Stimulated activated naive CD8-positive, alpha-beta T cell treated with anti-CD3 and anti-CD28 coated beads, Interleukin-15, amount 100 ng/mL, for 72 hours (primary cell): ENCODE results near the gene TBCEL.
A peak's percentile ranks its signal among the peaks of the same experiment; 100 is the strongest.

Experiments used
- ATAC-seq: fragments of 150-1000 bp; cut with Tn5 transposase; 2 replicates; pipeline ENCODE4 v1.10.0; 2021; ENCODE audit warnings: mild to moderate bottlenecking, moderate library complexity
- DNase-seq, 2 donors: peaks; one replicate each; pipeline ENCODE4 v3.0.0; 2021 to 2022
- H3K27ac Mint-ChIP-seq, 2 donors: one replicate each; pipeline ENCODE4 v1.8.0; 2022; ENCODE audit warnings: mild to moderate bottlenecking in 2 of 2, mixed read lengths in 2 of 2, moderate library complexity in 2 of 2
- H3K27me3 Mint-ChIP-seq: one replicate; pipeline ENCODE4 v1.8.0; 2022; ENCODE audit warnings: mixed read lengths
- H3K4me1 Mint-ChIP-seq: one replicate; pipeline ENCODE4 v1.8.0; 2022; ENCODE audit warnings: mild to moderate bottlenecking, mixed read lengths
- H3K4me3 Mint-ChIP-seq, 2 donors: one replicate each; pipeline ENCODE4 v1.8.0; 2022; ENCODE audit warnings: mild to moderate bottlenecking in 2 of 2, mixed read lengths in 2 of 2, moderate library complexity in 1 of 2
- H3K9me3 Mint-ChIP-seq, 2 donors: one replicate each; pipeline ENCODE4 v1.8.0; 2022; ENCODE audit warnings: mixed read lengths in 2 of 2

Gene TBCEL

GRCh38 chr11:121039971-121040613, 16.2 kb downstream of the TBCEL start:
- Mint-ChIP-seq H3K27ac (no peak overlapping the region), H3K4me3 (no peak overlapping the region), H3K9me3 (no peaks in the 10 kb centered on the region), H3K27me3 (no peaks in the 10 kb centered on the region), H3K4me1 (peaks cover 34% of the 10 kb centered on the region)
- DNase-seq (no peak), ATAC-seq (no peak)

- ATAC-seq: no peak
- DNase-seq: no peak
- Mint-ChIP-seq H3K27me3 (no peaks in the 10 kb centered on the region), H3K4me1 (peaks cover 29% of the 10 kb centered on the region), H3K4me3 (no peak overlapping the region), H3K27ac (no peak overlapping the region), H3K9me3 (no peaks in the 10 kb centered on the region)
Observed at GRCh38 chr11:121040614-121041002, 16.7 kb downstream of the TBCEL start.

- ATAC-seq (no peak), DNase-seq (no peak)
- Mint-ChIP-seq H3K27ac (no peak overlapping the region), H3K27me3 (no peaks in the 10 kb centered on the region), H3K4me1 (peaks cover 25% of the 10 kb centered on the region), H3K9me3 (no peaks in the 10 kb centered on the region), H3K4me3 (no peak overlapping the region)
Observed at GRCh38 chr11:121041072-121041471, 17.2 kb downstream of the TBCEL start.

- H3K4me1 Mint-ChIP-seq: peaks cover 15% of the 10 kb centered on the region
- no peaks in the 10 kb centered on the region for H3K27me3 Mint-ChIP-seq
- H3K9me3 Mint-ChIP-seq: no peaks in the 10 kb centered on the region
- DNase-seq (no peak), ATAC-seq (no peak)
- no peak overlapping the region for H3K27ac Mint-ChIP-seq
- no peak overlapping the region for H3K4me3 Mint-ChIP-seq
Observed at GRCh38 chr11:121042296-121042695, 18.4 kb downstream of the TBCEL start.

- ATAC-seq (no peak), DNase-seq (no peak)
- Mint-ChIP-seq H3K4me1 (no peaks in the 10 kb centered on the region), H3K27ac (no peak overlapping the region), H3K27me3 (no peaks in the 10 kb centered on the region), H3K9me3 (no peaks in the 10 kb centered on the region), H3K4me3 (no peak overlapping the region)
Observed at GRCh38 chr11:121047926-121048325, 24.0 kb downstream of the TBCEL start.

- no peaks in the 10 kb centered on the region for H3K27me3 Mint-ChIP-seq
- no peaks in the 10 kb centered on the region for H3K9me3 Mint-ChIP-seq
- no peaks in the 10 kb centered on the region for H3K4me1 Mint-ChIP-seq
- DNase-seq (no peak), ATAC-seq (no peak)
- H3K27ac Mint-ChIP-seq: no peak overlapping the region
- no peak overlapping the region for H3K4me3 Mint-ChIP-seq
Observed at GRCh38 chr11:121048464-121049233, 24.7 kb downstream of the TBCEL start.

- peaks cover 8% of the 10 kb centered on the region for H3K4me1 Mint-ChIP-seq
Observed at GRCh38 chr11:121053244-121053643, 29.3 kb downstream of the TBCEL start.

GRCh38 chr11:121054266-121054665, 30.4 kb downstream of the TBCEL start:
- DNase-seq (no peak), ATAC-seq (no peak)
- Mint-ChIP-seq H3K27ac (no peak overlapping the region), H3K4me3 (no peak overlapping the region), H3K27me3 (no peaks in the 10 kb centered on the region), H3K9me3 (no peaks in the 10 kb centered on the region), H3K4me1 (peaks cover 11% of the 10 kb centered on the region)

More at GRCh38 chr11:121053244-121053643, 29.3 kb downstream of the TBCEL start:
- no peak overlapping the region for H3K4me3 Mint-ChIP-seq
- H3K9me3 Mint-ChIP-seq: no peaks in the 10 kb centered on the region
- no peaks in the 10 kb centered on the region for H3K27me3 Mint-ChIP-seq
- no peak for DNase-seq
- ATAC-seq: no peak
- H3K27ac Mint-ChIP-seq: no peak overlapping the region

GRCh38 chr11:121055076-121055475, 31.2 kb downstream of the TBCEL start:
- no peaks in the 10 kb centered on the region for H3K9me3 Mint-ChIP-seq
- no peak overlapping the region for H3K4me3 Mint-ChIP-seq
- no peaks in the 10 kb centered on the region for H3K27me3 Mint-ChIP-seq
- no peak overlapping the region for H3K27ac Mint-ChIP-seq
- DNase-seq: no peak
- H3K4me1 Mint-ChIP-seq: peaks cover 11% of the 10 kb centered on the region
- ATAC-seq: no peak

GRCh38 chr11:121057922-121058321, 34.0 kb downstream of the TBCEL start:
- peak; percentile 87 for ATAC-seq
- Mint-ChIP-seq H3K27me3 (no peaks in the 10 kb centered on the region), H3K4me3 (no peak overlapping the region), H3K9me3 (no peaks in the 10 kb centered on the region), H3K4me1 (peaks cover 11% of the 10 kb centered on the region), H3K27ac (peak overlapping the region in 1 of 2 donors; percentile 21)
- DNase-seq: no peak

- no peak overlapping the region for H3K27ac Mint-ChIP-seq
- no peak for ATAC-seq
- H3K4me3 Mint-ChIP-seq: no peak overlapping the region
- no peaks in the 10 kb centered on the region for H3K9me3 Mint-ChIP-seq
- H3K27me3 Mint-ChIP-seq: no peaks in the 10 kb centered on the region
- no peak for DNase-seq
- peaks cover 11% of the 10 kb centered on the region for H3K4me1 Mint-ChIP-seq
Observed at GRCh38 chr11:121058941-121059340, 35.0 kb downstream of the TBCEL start.

- DNase-seq (no peak), ATAC-seq (peak; percentile 90)
- Mint-ChIP-seq H3K4me1 (peaks cover 7% of the 10 kb centered on the region), H3K27me3 (no peaks in the 10 kb centered on the region), H3K9me3 (no peaks in the 10 kb centered on the region), H3K4me3 (no peak overlapping the region), H3K27ac (no peak overlapping the region)
Observed at GRCh38 chr11:121059605-121060004, 35.7 kb downstream of the TBCEL start.

GRCh38 chr11:121063728-121064127, 39.8 kb downstream of the TBCEL start:
- Mint-ChIP-seq H3K27ac (no peak overlapping the region), H3K9me3 (no peaks in the 10 kb centered on the region), H3K4me3 (no peak overlapping the region), H3K4me1 (peaks cover 6% of the 10 kb centered on the region), H3K27me3 (no peaks in the 10 kb centered on the region)
- DNase-seq: no peak
- ATAC-seq: no peak

- Mint-ChIP-seq H3K27me3 (no peaks in the 10 kb centered on the region), H3K27ac (no peak overlapping the region), H3K4me1 (peaks cover 6% of the 10 kb centered on the region), H3K4me3 (no peak overlapping the region), H3K9me3 (no peaks in the 10 kb centered on the region)
- DNase-seq (no peak), ATAC-seq (no peak)
Observed at GRCh38 chr11:121066623-121067022, 42.7 kb downstream of the TBCEL start.

- Mint-ChIP-seq H3K4me3 (no peak overlapping the region), H3K9me3 (no peaks in the 10 kb centered on the region), H3K27ac (no peak overlapping the region), H3K27me3 (no peaks in the 10 kb centered on the region), H3K4me1 (peaks cover 6% of the 10 kb centered on the region)
- DNase-seq (no peak), ATAC-seq (no peak)
Observed at GRCh38 chr11:121067026-121067425, 43.1 kb downstream of the TBCEL start.

GRCh38 chr11:121067453-121067852, 43.6 kb downstream of the TBCEL start:
- ATAC-seq (no peak), DNase-seq (no peak)
- no peak overlapping the region for H3K27ac Mint-ChIP-seq
- no peak overlapping the region for H3K4me3 Mint-ChIP-seq
- no peaks in the 10 kb centered on the region for H3K27me3 Mint-ChIP-seq
- peaks cover 6% of the 10 kb centered on the region for H3K4me1 Mint-ChIP-seq
- H3K9me3 Mint-ChIP-seq: no peaks in the 10 kb centered on the region
